ENCODE results near the gene FNDC3A. TPM values are rescaled to one million over a fixed set of nuclear protein-coding genes. Genes with fewer than 3 reads are reported as not detected.

Gene FNDC3A
- total and polyA plus RNA-seq, 2 donors from 2014 or later = 12.5 to 67.8 TPM

GRCh38 chr13:49213997-49214916 is 238.5 kb downstream of the FNDC3A start:
- TF ChIP-seq CTCF (IDR thresholded peaks at IDR 0.05; ENCODE audit: borderline replicate concordance, extremely low read depth, insufficient read depth) = no peak
- Histone ChIP-seq H3K4me3 (ENCODE audit: low read length in 3 of 3) (no peak overlapping the region), H3K9me3 (ENCODE audit: control insufficient read depth in 2 of 3, insufficient read depth in 1 of 3, low read length in 3 of 3) (no peaks in the 10 kb centered on the region), H3K27ac (ENCODE audit: low read depth in 2 of 2, low read length in 2 of 2) (no peak overlapping the region), H3K4me1 (ENCODE audit: control insufficient read depth in 2 of 3, insufficient read depth in 2 of 3, low read depth in 1 of 3, low read length in 3 of 3) (no peaks in the 10 kb centered on the region), H3K27me3 (ENCODE audit: control insufficient read depth, insufficient read depth, low read length) (peaks cover 11% of the 10 kb centered on the region), H3K9ac (ENCODE audit: low read length in 3 of 3) (no peak overlapping the region), H3K36me3 (ENCODE audit: control insufficient read depth in 2 of 3, insufficient read depth in 3 of 3, low read length in 3 of 3) (peaks cover 0 to 3% (median 0%) of the 10 kb centered on the region in 3 donors)
- intact Hi-C loops (cut with DNase I) = no loop called here
- DNase-seq (peak in 1 of 5 donors; percentile 7), FAIRE-seq (no peak)

GRCh38 chr13:49214917-49215376 is 239.2 kb downstream of the FNDC3A start:
- Histone ChIP-seq H3K9me3 (ENCODE audit: control insufficient read depth in 2 of 3, insufficient read depth in 1 of 3, low read length in 3 of 3) (no peaks in the 10 kb centered on the region), H3K27ac (ENCODE audit: low read depth in 2 of 2, low read length in 2 of 2) (no peak overlapping the region), H3K4me3 (ENCODE audit: low read length in 3 of 3) (no peak overlapping the region), H3K4me1 (ENCODE audit: control insufficient read depth in 2 of 3, insufficient read depth in 2 of 3, low read depth in 1 of 3, low read length in 3 of 3) (peaks cover 0 to 2% (median 0%) of the 10 kb centered on the region in 3 donors), H3K36me3 (ENCODE audit: control insufficient read depth in 2 of 3, insufficient read depth in 3 of 3, low read length in 3 of 3) (peaks cover 0 to 3% (median 0%) of the 10 kb centered on the region in 3 donors), H3K27me3 (ENCODE audit: control insufficient read depth, insufficient read depth, low read length) (peaks cover 14% of the 10 kb centered on the region), H3K9ac (ENCODE audit: low read length in 3 of 3) (no peak overlapping the region)
- FAIRE-seq (no peak), DNase-seq (peak in 3 of 5 donors; percentile 31 to 53 (median 42))
- intact Hi-C loops (cut with DNase I) = no loop called here
- no peak for TF ChIP-seq CTCF (IDR thresholded peaks at IDR 0.05; ENCODE audit: borderline replicate concordance, extremely low read depth, insufficient read depth)

- DNase-seq (no peak), FAIRE-seq (no peak)
- intact Hi-C loops (cut with DNase I) = no loop called here
- Histone ChIP-seq H3K27me3 (ENCODE audit: control insufficient read depth, insufficient read depth, low read length) (peaks cover 19% of the 10 kb centered on the region), H3K9ac (ENCODE audit: low read length in 3 of 3) (no peak overlapping the region), H3K36me3 (ENCODE audit: control insufficient read depth in 2 of 3, insufficient read depth in 3 of 3, low read length in 3 of 3) (no peaks in the 10 kb centered on the region), H3K9me3 (ENCODE audit: control insufficient read depth in 2 of 3, insufficient read depth in 1 of 3, low read length in 3 of 3) (no peaks in the 10 kb centered on the region), H3K4me1 (ENCODE audit: control insufficient read depth in 2 of 3, insufficient read depth in 2 of 3, low read depth in 1 of 3, low read length in 3 of 3) (peaks cover 0 to 9% (median 0%) of the 10 kb centered on the region in 3 donors), H3K27ac (ENCODE audit: low read depth in 2 of 2, low read length in 2 of 2) (no peak overlapping the region), H3K4me3 (ENCODE audit: low read length in 3 of 3) (no peak overlapping the region)
- no peak for TF ChIP-seq CTCF (IDR thresholded peaks at IDR 0.05; ENCODE audit: borderline replicate concordance, extremely low read depth, insufficient read depth)
Observed at GRCh38 chr13:49216334-49216733, 240.6 kb downstream of the FNDC3A start.
